Progenitor cell of endocrine pancreas (in vitro differentiated cells): ENCODE measurements around the gene KCNQ1. TPM values are rescaled to one million over a fixed set of nuclear protein-coding genes. Genes with fewer than 3 reads are reported as not detected.

Experiments used
- DNase-seq: peaks from one replicate; pipeline ENCODE4 v3.0.0; 2021; ENCODE audit warnings: low spot score; ENCODE audit not compliant: unreplicated experiment
- H3K27ac Mint-ChIP-seq: 2 replicates; pipeline ENCODE4 v1.8.0; 2021; ENCODE audit warnings: mild to moderate bottlenecking, moderate library complexity, mixed read lengths
- H3K27me3 Mint-ChIP-seq: 2 replicates; pipeline ENCODE4 v1.8.0; 2021; ENCODE audit warnings: mixed read lengths
- H3K36me3 Mint-ChIP-seq: 2 replicates; pipeline ENCODE4 v1.8.0; 2022; ENCODE audit warnings: mixed read lengths; ENCODE audit not compliant: insufficient read depth
- H3K4me1 Mint-ChIP-seq: 2 replicates; pipeline ENCODE4 v1.8.0; 2021; ENCODE audit warnings: low read depth, mixed read lengths
- H3K4me3 Mint-ChIP-seq: 2 replicates; pipeline ENCODE4 v1.8.0; 2021; ENCODE audit warnings: low read depth, mild to moderate bottlenecking, moderate library complexity, mixed read lengths
- H3K9me3 Mint-ChIP-seq: 2 replicates; pipeline ENCODE4 v1.8.0; 2021; ENCODE audit warnings: low read depth, mixed read lengths
- total RNA-seq: library from RNA; stranded (reverse); gene quantifications from 2 replicates; pipeline ENCODE4 v1.2.1, GENCODE V29; 2021
- TF ChIP-seq, protein P1 (sequence below): fragments of 200-600 bp; sonication (generic); IDR thresholded peaks from one replicate; pipeline ENCODE4 v1.5.0; 2021; ENCODE audit warnings: antibody characterized with exemption, mild to moderate bottlenecking; ENCODE audit not compliant: unreplicated experiment

KCNQ1 gene
- total RNA-seq, 1 donor from 2014 or later = 3.3 TPM

DNA sequence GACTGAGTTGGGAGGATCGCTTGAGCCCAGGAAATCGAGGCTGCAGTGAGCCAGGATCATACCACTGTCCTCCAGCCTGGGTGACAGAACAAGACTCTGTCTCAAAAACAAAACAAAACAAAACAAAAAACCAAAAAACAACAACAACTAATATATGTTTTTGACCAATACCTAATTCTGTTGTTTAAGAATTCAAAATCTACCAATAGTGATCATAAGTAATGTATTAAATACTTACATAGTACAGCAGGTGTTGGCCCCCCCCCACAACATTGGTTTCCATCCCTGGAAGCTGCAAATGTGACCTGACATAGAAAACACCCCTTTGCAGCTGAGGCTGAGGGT lies 74.7 kb downstream of the KCNQ1 start:
- Mint-ChIP-seq H3K9me3 (no peaks in the 10 kb centered on the region), H3K36me3 (no peaks in the 10 kb centered on the region), H3K4me1 (peaks cover 3% of the 10 kb centered on the region), H3K4me3 (no peak overlapping the region), H3K27me3 (peaks cover 34% of the 10 kb centered on the region), H3K27ac (no peak overlapping the region)
- no peak for DNase-seq
- TF ChIP-seq, protein P1, sequence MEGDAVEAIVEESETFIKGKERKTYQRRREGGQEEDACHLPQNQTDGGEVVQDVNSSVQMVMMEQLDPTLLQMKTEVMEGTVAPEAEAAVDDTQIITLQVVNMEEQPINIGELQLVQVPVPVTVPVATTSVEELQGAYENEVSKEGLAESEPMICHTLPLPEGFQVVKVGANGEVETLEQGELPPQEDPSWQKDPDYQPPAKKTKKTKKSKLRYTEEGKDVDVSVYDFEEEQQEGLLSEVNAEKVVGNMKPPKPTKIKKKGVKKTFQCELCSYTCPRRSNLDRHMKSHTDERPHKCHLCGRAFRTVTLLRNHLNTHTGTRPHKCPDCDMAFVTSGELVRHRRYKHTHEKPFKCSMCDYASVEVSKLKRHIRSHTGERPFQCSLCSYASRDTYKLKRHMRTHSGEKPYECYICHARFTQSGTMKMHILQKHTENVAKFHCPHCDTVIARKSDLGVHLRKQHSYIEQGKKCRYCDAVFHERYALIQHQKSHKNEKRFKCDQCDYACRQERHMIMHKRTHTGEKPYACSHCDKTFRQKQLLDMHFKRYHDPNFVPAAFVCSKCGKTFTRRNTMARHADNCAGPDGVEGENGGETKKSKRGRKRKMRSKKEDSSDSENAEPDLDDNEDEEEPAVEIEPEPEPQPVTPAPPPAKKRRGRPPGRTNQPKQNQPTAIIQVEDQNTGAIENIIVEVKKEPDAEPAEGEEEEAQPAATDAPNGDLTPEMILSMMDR = no peak

DNA sequence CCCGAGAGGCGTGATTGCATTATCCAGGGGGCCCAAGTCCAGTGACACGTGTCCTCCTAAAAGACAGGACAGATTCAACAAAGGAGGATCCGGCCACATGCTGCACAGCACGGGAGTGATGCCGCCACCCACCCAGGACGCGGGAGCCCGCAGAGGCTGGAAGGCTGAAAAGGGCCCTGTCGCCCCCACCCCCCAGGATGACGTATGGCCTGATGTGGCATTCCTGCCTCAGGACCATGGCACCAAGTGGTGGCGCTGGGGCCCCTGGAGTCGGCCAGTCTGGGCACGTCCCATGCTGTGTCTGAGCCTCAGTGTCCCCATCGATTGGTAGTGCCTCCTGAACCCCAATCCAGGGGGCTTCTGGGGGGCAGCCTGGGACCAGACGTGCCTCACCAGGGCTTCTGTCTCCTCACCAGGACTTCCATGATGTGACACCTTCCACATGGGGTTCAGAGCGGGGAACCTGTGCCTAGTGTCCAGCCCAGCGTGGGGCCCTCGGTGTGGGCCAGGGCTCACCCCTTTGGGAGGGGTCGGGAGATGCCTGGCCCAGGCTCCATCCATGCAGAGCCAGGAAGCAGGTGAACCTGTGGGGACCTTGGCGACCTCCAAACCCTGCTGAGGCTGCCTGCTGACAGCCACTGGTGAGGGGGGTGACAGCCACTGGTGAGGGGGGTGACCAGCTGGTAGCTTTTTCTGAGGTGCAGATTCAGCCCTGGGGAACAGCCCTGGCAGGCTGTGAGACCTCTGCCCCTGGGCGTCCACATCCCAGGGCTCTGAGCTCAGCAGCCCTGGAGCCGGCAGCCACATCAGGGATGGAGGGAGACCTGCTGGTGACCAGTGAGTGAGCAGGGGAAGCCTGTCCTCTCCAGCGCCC lies 75.3 kb downstream of the KCNQ1 start:
- Mint-ChIP-seq H3K27ac (no peak overlapping the region), H3K9me3 (no peaks in the 10 kb centered on the region), H3K4me3 (no peak overlapping the region), H3K4me1 (peaks cover 3% of the 10 kb centered on the region), H3K27me3 (peaks cover 37% of the 10 kb centered on the region), H3K36me3 (no peaks in the 10 kb centered on the region)
- peak; percentile 9 for DNase-seq
- TF ChIP-seq, protein P1 = no peak

DNA sequence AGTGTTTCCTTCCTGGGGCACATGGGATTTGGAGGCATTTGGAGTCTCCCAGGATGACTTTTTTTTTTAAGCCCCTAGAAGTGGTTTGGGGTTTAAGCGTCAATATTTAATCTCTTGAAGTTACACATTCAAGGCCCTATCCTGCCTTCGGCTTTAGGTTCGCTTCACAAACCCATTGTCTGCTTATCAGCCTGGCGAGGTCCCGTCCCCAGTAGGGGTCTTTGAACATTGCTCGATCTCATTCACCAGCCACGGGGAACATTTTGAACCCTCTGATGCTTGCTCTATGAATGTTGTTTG lies 75.9 kb downstream of the KCNQ1 start:
- no peak overlapping the region for H3K4me3 Mint-ChIP-seq
- no peaks in the 10 kb centered on the region for H3K36me3 Mint-ChIP-seq
- H3K27me3 Mint-ChIP-seq = peaks cover 41% of the 10 kb centered on the region
- TF ChIP-seq, protein P1 = no peak
- no peak overlapping the region for H3K27ac Mint-ChIP-seq
- peaks cover 3% of the 10 kb centered on the region for H3K4me1 Mint-ChIP-seq
- DNase-seq = no peak
- H3K9me3 Mint-ChIP-seq = no peaks in the 10 kb centered on the region

DNA sequence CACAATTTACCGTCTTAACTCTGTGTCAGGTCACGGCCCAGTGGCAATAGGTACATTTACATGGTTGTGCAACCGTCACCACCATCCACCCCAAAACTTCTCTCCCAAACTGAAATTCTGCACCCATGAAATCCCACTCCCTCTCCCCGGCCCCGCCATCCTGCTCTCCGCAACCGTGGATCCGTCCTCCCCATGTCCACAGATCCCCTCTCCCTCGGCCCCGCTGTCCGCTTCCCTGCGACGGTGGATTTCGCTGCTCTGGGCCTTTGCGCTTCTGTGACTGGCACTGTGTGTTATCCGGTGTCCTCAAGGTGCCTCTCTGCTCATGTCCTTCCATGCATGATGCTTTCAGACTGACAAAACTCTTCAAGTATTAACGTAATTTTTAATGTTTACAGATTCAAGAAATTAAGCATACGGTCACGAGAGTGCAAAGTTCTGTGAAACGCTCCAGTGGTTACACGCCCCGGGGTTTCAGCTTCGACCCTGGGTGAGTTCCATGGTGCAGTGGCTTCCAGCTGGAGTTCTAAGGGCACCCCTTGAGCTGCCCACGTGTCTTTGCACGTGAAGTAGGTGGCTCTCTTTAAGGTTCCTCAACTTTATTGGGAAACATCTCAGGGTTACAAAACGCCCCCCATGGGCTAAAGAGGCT lies 76.4 kb downstream of the KCNQ1 start:
- Mint-ChIP-seq H3K4me3 (no peak overlapping the region), H3K27me3 (peaks cover 44% of the 10 kb centered on the region), H3K27ac (no peak overlapping the region), H3K9me3 (no peaks in the 10 kb centered on the region), H3K36me3 (no peaks in the 10 kb centered on the region), H3K4me1 (peaks cover 3% of the 10 kb centered on the region)
- peak; percentile 4 for DNase-seq
- TF ChIP-seq, protein P1 = no peak

DNA sequence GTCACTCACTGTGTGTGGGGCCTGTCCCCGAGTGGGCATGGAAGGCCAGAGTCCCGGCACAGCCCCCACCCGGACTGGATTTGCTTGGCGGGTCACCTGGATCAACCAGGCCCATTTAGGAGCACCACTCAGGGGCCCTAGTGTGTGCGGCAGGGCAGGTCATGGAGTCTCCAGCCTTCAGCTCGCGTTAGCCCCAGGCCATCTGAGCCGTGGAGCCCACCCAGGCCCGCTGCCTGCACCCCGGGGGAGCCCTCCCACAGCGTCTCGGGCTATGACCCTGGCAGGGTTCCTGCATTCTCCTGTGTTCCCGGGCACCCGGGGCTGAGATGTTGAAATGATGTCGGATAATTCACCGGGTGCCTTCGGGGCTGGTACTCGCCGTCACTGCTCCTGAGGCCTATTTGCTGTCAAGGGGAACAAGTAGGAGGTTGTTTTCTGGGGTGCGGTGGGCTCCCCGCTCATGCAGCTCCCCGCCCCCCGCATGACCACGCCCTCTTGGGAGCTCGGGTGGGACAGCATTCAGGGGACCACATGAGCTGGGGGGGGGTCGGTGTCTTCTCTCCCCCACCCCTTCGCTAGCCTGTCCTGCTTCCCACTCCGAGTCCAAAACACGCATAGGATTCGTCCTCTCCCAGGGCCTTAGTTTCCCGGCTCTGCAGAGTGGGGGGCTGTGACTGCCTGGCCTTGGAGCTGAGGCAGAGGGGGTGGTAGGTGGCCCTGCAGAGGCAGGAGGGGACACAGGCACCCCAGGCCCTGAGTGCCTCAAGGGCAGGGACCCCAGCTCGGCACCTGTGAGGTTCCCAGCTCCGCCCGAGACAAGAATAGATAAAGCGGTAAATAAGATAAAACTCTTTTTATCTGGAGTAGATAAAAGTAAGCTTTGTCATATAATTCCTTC lies 77.2 kb downstream of the KCNQ1 start:
- Mint-ChIP-seq H3K36me3 (no peaks in the 10 kb centered on the region), H3K4me3 (no peak overlapping the region), H3K9me3 (no peaks in the 10 kb centered on the region), H3K27ac (no peak overlapping the region), H3K27me3 (peaks cover 44% of the 10 kb centered on the region), H3K4me1 (peaks cover 3% of the 10 kb centered on the region)
- DNase-seq = peak; percentile 8
- TF ChIP-seq, protein P1 = no peak
